AG04449 (cell line): Measurements from ENCODE around the gene MYO5A.
"Not testable (repeated sequence)": the region's sequence is repeated elsewhere in the genome, so short reads cannot be mapped to it uniquely, and the experiment has no call there.

Source experiments
- CTCF ChIA-PET: fragments of 350-600 bp; formaldehyde crosslinking; extraction: SDS; loops from one replicate; lab custom pipeline; 2021; ENCODE audit warnings: antibody characterized with exemption; lab: Yijun Ruan, JAX
- POLR2A ChIA-PET: fragments of 400-600, 350-600 bp; formaldehyde crosslinking; extraction: SDS; loops from one replicate; lab custom pipeline; 2020; ENCODE audit warnings: antibody characterized with exemption, inconsistent platforms; lab: Yijun Ruan, JAX
- DNase-seq: peaks from one replicate; pipeline ENCODE4 v3.0.0-alpha.2; 2010; ENCODE audit warnings: low read depth, low spot score
- H3K4me3 ChIP-seq: 2 replicates; pipeline ENCODE4 v1.5.1; 2011; ENCODE audit warnings: low read depth, mild to moderate bottlenecking, control low read depth, low read length
- TF ChIP-seq, protein P1 (sequence below): IDR thresholded peaks from one replicate; pipeline ENCODE4 v1.5.1; 2011; ENCODE audit warnings: mild to moderate bottlenecking, moderate library complexity, low read length, control low read depth, inconsistent platforms; ENCODE audit not compliant: insufficient read depth; ENCODE audit errors: missing control alignments

The MYO5A gene

DNA sequence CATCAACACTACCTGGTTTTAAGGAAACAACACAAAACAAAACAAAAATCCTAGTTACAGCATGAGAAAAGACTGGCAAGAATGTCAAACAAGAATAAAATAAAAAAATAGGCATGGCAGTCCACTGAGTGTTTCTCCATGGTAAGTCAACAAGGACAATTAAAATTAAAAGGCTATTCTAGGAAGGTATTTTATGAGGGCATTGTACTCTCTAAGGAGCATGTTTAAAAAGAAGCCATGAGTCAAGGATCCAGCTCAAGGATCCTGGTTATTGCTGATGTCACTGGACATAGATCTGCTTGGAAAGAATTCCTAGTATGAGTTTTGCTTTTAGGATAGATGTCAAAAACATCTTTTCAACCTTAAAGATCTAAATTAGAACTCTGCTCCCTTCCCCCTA, 106.7 kb downstream of the MYO5A start:
- CTCF ChIA-PET, result no interaction called here
- no peak for DNase-seq
- no peak overlapping the region for H3K4me3 ChIP-seq

DNA sequence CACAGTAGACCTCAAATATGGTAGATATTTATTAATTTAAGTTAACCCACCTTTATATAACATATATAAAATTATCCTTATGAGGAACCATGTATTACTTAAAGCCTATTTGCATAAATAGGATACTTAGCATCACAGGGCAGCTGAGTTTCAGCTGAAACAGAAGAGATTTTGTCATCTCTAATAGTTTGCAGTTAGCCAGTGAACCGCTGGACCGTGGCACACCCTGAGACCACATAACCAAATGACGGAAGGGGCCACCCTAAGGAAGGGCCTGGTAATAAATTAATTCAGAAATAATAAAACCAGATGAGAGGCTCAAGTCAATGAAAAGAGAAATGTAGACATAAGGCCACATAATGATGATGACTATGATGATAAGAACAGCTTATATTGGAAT, 107.7 kb downstream of the MYO5A start:
- ChIA-PET POLR2A (no interaction called here), CTCF (interaction anchor here (1.1 kb wide), 1 partner anchor 14 kb away, joined by 4 read pairs; no protein-coding TSS in a partner anchor)
- no peak overlapping the region for H3K4me3 ChIP-seq
- no peak for DNase-seq
- TF ChIP-seq, protein P1, sequence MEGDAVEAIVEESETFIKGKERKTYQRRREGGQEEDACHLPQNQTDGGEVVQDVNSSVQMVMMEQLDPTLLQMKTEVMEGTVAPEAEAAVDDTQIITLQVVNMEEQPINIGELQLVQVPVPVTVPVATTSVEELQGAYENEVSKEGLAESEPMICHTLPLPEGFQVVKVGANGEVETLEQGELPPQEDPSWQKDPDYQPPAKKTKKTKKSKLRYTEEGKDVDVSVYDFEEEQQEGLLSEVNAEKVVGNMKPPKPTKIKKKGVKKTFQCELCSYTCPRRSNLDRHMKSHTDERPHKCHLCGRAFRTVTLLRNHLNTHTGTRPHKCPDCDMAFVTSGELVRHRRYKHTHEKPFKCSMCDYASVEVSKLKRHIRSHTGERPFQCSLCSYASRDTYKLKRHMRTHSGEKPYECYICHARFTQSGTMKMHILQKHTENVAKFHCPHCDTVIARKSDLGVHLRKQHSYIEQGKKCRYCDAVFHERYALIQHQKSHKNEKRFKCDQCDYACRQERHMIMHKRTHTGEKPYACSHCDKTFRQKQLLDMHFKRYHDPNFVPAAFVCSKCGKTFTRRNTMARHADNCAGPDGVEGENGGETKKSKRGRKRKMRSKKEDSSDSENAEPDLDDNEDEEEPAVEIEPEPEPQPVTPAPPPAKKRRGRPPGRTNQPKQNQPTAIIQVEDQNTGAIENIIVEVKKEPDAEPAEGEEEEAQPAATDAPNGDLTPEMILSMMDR, result no peak

More for the DNA sequence above, 106.7 kb downstream of the MYO5A start:
- TF ChIP-seq, protein P1, result no peak
- POLR2A ChIA-PET, result no interaction called here

DNA sequence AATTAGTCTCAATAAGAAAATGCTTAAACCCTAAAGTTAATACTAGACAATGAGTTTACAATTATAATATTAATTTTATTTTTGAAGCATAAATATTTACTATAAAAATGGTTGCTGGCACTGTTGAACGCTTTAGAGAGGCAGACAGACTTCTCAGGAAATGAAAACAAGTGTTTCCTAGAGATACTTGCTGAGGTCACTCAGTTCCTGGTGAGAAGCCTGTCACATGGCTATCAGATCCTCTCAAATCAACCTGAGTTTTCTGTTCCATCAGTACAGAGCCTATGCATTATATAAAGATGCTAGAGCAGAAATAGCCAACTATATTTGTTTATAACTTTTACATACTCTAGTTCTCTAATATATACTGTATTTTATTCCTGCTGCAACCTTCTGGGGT, 109.2 kb downstream of the MYO5A start:
- H3K4me3 ChIP-seq, result no peak overlapping the region
- POLR2A ChIA-PET, result no interaction called here
- TF ChIP-seq, protein P1, result no peak
- CTCF ChIA-PET, result no interaction called here
- DNase-seq, result no peak

DNA sequence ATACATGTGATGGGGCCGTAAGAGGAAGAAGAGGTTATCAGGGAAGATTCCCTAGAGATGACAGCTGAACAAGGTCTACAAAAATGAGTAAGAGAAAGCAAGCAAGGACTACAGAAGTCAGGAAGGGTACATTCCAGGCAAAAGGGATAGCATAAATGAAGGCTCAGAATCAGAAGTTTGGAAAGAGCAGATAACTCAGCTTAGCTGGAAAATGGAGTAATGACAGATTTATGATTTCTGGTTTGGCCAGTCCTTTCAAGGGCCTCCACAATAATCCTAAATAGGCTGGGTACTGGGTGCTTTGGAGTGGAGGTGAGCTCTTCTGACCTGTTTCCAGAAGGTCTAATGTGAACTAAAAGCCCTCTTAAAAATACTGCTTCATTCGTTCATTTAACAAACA, 110.7 kb downstream of the MYO5A start:
- DNase-seq, result no peak
- TF ChIP-seq, protein P1, result no peak
- CTCF ChIA-PET, result no interaction called here
- no peak overlapping the region for H3K4me3 ChIP-seq
- POLR2A ChIA-PET, result interaction anchor here (0.6 kb wide), 1 partner anchor 134 kb away, joined by 3 read pairs; no protein-coding TSS in a partner anchor

DNA sequence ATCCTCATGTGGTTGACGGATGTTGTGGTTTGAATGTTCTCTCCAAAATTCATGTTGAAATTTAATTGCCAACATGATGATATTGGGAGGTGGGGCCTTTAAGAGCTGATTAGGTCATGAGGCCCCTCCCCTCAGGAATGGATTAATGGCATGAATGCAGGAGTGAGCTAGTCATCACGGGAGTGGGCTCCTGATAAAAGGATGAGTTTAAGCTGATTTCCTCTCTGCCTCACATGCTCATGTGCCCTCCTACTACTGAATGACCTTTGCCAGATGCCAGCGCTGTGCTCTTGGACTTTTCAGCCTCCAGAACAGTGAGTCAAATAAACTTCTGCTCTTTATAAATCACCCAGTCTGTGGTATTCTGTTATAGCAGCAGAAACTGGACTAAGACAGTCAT, 111.2 kb downstream of the MYO5A start:
- H3K4me3 ChIP-seq, result no peak overlapping the region
- TF ChIP-seq, protein P1, result no peak
- CTCF ChIA-PET, result no interaction called here
- no peak for DNase-seq
- POLR2A ChIA-PET, result interaction anchor here (0.6 kb wide), 1 partner anchor 135 kb away, joined by 3 read pairs; no protein-coding TSS in a partner anchor

DNA sequence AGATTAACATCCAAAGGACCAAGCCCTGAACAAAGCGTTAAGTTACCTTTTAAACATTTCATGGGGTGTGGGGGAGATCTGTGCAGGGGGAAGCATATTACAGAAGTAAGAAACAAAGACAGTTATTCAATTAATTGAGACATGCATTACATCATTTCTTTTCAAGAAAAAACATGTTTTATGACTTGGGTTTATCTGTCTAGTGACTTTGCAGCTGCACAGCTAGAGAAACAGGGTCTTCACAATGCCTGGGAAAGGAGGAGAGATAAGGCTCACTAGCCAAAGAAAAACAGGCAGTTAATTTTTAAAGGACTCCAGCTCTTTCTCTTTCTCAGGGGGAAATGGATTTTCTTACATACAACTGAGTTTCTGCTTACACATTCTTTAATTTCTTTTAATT, 112.1 kb downstream of the MYO5A start:
- H3K4me3 ChIP-seq, CTCF ChIA-PET, DNase-seq, POLR2A ChIA-PET: not testable (repeated sequence)

DNA sequence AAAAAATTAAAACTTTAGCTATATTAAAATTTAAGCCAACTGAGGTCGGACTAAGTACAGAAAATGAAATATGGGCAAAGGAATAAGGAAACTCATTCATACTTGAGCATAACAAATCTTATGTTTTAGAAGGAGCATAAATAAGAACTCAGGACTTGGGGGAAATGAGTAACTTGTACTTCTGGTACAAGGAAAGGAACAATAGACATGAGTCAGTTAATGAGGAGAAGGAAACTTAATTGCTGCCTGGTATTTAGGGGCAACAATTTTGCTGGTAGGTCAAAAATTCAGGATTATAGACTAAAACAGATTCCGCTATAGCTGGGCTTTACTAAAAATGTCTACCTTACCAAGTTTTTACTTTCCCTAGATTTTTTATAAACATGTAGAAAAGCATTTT, 113.1 kb downstream of the MYO5A start:
- TF ChIP-seq, protein P1, result no peak
- CTCF ChIA-PET, result no interaction called here
- no peak overlapping the region for H3K4me3 ChIP-seq
- POLR2A ChIA-PET, result no interaction called here
- no peak for DNase-seq
